Measurements from ENCODE around the gene ZNF524.
"Not testable (repeated sequence)": the region's sequence is repeated elsewhere in the genome, so short reads cannot be mapped to it uniquely, and the experiment has no call there.

ZNF524 gene, protein sequence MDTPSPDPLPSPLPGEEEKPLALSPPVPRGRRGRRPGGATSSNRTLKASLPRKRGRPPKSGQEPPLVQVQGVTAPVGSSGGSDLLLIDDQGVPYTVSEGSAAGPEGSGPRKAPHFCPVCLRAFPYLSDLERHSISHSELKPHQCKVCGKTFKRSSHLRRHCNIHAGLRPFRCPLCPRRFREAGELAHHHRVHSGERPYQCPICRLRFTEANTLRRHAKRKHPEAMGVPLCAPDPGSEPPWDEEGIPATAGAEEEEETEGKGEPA

DNA sequence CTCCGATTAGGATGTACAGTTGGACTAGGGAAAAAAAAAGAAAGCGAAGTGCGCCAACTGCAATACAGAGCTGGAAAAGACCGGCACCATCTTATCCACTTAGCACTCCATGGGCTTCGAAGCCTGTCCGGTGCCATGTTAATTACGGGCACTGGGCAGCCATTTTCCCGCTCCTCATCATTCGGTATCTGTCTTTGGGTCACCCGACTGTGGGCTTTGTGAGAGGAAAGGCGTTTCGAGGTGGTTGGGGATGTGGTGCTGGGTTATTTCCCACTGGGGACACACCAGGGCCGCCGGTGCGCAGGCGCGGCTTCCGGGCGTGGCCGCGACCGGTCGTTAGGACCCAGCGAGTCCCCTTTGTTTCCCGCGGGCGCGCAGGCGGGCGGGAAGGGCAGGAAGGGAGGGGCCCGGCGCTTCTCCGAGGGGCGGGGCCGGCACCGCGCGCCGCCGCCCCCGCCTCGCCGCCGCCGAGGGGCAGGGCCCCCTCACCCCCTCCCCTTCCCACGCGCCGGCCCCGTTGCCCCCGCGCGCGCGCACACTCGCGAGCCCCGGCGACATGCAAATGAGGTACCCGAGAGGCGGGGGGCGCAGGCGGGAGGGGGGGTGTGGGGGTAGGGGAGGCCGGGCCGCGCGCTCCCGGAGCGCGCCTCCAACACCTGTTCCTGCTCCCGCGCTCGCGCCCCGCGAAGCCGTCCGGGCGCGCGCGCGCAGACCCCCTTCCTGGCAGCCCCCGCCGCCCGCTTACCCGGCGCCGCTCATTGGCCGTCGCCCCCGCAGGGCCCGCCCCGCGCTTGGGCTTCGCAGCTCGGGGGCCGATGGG, at the start of gene ZNF524:
ZNF524 (plus strand) TSS at position 447 of the 820 bp plus-strand sequence. CDS start 1,825 bp downstream, outside the sequence.
- DNase-seq = peak; percentile 82

DNA sequence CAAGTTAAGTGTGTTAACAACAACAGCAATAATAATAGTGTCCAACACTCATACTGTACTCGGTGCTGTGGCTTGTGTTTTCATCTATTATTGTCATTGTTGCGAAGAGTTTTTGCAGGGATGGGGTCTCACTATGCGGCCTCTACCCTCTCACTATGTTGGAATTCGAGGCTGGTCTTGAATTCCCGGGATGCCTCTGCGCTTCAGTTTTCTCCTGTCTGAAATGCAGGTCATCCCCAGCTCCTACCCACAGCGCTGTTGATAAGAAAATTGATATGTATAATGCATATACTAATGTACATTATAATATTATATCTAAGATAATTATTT, 49.8 kb upstream of the ZNF524 start:
- no peak for DNase-seq

DNA sequence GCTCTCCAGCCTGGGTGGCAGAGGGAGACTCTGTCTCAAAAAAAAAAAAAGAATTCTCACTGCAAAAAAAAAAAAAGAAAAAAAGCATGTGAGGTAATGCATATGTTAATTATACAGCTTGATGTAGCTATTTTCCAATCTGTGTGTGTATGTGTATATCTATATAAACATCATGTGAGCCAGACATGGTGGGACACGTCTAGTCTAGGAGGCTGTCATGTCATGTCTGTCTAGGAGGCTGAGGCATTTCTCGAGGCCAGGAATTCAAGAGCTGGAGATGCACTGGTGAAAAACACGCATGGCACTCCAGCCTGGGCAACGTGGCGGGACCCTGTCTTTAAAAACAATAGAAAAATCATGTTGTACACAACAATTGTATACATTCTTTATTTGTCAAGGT, 47.9 kb upstream of the ZNF524 start:
- DNase-seq = no peak

DNA sequence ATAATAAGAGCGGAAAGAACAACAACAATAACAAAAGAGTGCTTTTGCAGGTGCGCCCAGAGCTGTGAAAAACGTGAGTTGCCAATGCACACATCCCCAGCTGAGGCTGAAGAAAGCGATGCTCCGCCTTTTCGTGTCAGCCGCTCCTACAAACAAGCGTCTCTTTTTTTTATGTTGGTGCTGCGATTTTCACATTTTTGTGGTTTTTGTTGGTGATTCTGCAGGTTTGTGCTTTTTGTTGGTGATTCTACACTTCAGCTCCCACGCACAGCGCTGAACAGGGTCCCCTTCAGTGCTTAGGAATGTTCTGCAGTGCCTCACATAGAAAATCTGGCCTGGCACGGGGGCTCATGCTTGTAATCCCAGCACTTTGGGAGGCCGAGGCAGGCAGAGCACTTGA, 47.5 kb upstream of the ZNF524 start:
- DNase-seq = peak; percentile 62

DNA sequence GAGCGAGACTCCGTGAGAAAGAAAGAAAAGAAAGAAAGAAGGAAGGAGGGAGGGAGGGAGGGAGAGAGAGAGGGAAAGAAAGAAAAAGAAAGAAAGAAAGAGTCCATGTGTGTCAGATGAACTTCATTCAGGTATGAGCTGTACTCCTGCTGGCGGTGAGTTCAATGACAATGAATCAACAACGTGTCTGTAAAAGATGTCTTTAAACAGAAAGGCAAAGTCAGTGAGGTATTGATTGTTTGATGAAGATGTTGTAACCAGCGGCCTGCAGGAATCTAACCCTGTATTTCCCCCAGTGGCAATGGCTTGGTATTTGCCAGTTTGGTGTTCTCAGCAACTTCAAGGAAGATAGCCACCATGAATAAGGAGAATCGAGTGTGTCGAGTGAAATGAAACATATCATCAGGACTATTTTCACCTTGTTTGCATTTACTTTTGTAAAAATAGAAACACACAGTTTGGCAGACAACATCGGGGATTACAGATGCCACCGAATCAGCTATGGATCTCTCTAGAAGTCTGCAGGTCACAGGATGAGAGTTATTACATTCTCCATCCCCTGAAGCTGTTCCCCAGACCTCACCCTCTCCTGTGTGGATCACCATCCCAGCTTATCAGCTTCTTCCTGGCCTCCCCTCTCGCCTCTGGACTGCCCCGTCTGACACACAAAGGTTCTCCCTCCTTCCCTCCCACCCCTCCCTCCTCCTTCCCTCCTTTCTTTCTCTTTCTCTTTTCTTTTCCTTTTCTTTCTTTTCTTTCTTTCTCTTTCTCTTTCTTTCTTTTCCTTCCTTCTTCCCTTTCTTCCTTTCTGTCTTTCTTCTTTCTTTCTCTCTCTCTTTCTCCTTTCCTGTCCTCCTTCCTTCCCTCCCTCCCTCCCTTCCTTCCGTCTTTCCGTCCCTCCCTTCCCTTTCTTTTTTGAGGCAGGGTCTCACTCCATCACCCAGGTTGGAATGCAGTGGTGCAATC, 46.6 kb upstream of the ZNF524 start:
- DNase-seq = no peak

DNA sequence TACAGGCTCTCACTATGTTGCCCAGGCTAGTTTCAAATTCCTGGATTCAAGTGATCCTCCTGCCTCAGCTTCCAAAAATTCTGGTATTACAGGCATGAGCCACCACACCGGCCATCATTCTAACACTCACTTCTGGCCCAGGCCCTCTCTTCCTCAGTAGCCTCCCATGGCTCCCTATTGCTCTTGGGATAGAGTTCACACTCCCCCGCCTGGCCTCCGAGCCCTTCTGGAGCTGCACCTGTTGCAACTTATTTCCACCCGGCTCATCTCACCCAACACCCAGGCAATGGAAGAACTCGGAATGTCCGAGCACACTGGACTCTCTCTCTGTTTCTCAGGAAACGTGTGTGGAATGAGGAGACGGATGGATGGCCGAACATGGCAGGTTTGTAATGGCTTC, 45.8 kb upstream of the ZNF524 start:
- DNase-seq = no peak

DNA sequence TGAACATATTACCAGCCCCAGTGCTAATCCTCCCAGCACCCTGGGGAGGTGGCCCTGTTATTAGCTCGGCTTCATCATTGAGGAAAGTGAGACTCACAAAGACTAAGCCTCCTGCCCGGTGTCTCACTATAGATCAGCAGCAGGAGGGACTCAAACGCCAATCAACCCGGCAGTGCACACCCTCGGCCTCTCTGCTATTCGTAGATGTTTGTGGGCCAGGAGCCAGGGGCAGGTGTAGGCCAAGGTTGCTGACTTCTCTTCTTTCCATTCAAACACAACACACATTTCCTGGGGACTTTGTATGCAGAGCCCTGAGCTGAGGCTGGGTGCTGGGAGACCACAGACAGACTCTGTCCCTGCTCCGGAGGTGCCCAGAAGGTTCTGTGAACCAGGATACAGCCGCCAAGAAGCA, 45.3 kb upstream of the ZNF524 start:
- DNase-seq = no peak

DNA sequence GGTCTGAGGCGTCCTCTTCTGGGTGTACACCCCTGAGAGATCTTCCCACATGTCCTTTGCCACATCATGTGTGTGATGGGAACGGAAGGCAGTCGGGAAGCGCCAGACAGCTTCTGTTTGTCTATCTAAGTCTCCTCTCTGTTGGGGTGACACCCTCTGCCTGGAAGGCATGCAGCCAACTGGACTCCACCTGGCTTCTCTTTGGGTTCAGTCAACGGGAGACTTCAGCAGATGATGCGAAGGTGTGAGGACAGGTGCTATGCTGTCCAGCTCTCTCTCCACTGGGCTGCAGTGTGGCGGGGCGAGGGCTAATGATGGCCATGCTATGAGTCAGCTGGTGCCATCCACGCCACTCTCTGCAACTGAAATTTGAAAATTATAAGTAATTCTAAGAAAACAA, 40.4 kb upstream of the ZNF524 start:
- no peak for DNase-seq

DNA sequence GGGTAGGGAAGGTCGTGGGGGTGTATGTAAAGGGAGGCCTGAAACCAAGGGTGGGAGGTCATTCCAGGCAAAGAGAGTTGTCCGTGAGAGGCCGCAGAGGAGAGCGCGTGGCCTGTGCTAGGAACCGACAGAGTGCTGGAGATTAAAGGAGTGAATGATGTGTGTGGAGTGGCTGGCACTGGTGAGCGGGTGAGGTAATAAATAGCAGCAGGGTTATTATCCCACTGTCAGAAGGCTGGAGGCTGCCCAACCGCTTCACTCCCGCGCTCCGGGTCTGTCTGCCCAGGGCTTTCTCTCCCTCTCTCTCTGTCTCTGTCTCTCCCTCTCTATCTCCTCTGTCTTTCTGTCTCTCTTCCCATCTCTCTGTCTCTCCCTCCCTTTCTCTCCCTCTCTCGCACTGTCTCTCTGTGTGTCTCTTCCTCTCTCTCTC, 36.8 kb upstream of the ZNF524 start:
- no peak for DNase-seq

DNA sequence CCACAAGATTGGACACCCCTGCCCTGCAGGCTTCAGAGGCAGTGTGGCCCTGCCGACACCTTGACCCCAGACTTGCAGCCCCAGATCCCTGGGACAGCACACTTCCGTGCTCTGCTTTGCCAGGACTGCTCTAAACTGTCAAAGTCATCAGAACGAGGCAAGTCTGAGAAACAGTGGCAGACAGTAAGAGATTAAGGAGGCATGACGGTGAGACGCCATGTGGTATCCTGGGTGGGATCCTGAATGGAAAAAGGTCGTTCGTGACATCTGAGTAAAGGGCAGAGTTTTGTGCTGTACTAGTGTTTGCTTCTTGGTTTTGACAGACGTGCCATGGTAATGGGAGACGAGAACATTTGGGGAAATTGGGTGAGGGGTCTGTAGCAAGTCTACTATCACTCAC, 33.3 kb upstream of the ZNF524 start:
- DNase-seq = no peak

DNA sequence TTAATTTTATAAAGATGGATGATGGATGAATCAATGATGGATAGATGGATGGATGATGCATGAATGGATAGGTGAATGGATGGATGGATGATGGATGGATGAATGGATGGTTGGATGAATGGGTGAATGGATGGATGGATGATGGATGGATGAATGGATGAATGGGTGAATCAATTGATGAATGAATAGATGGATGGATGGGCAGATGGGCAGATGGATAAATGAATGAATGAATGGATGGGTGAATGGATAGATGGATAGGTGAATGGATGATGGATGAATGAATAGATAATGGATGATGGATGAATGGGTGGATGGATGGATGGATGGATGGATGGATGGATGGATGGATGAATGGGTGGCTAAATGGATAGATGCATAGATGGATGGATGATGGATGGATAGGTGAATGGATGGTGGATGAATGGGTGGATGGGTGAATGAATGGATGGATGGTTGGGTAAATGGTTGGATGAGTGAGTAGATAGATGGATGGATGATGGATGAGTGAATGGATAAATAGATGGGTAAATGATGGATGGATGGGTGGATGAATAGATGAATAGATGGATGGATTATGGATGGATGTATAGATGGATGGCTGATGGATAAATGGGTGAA, 32.3 kb upstream of the ZNF524 start:
- no peak for DNase-seq

DNA sequence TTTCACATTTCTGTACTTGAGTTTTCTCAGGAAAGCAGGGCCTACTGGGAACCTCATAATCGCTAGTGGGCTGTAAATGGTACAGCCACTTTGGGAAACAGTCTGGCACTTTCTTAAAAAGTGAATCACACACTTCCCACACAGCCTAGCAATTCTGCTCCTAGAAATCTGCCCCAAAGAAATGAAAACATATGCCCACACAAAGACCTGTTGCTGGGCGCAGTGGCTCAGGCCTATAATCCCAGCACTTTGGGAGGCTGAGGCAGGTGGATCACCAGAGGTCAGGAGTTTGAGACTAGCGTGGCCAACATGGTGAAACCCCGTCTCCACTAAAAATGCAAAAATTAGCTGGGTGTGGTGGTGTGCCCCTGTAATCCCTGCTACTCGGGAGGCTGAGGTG, 30.6 kb upstream of the ZNF524 start:
- DNase-seq = not testable (repeated sequence)

DNA sequence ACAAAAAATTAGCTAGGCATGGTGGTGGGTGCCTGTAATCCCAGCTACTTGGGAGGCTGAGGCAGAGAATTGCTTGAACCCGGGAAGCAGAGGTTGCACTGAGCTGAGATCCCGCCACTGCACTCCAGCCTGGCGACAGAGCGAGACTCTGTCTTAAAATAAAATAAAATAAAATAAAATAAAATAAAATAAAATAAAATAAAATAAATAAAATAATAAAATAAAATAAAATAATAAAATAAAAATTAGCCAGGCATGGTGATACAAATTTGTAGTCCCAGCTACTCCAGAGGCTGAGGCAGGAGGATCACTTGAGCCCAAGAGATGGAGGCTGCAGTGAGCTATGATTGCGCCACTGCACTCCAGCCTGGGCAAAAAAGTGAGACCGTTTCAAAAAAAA, 26.2 kb upstream of the ZNF524 start:
- DNase-seq = not testable (repeated sequence)

DNA sequence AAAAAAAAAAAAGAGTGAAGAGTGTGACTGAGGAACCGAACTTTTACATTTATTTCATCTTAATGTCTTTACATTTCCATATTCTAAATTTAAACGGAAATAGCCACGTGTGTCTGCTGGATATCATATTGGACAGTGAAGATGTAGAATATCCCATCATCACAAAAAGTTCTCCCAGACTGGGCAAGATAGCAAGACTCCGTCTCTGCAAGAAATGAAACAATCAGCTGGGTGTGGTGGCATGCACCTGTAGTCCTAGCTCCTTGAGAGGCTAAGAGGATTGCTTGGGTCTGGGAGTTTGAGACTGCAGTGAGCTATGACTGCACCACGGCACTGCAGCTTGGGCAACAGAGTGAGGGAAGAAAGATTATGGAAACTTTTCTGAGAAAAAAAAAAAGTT, 23.3 kb upstream of the ZNF524 start:
- no peak for DNase-seq

DNA sequence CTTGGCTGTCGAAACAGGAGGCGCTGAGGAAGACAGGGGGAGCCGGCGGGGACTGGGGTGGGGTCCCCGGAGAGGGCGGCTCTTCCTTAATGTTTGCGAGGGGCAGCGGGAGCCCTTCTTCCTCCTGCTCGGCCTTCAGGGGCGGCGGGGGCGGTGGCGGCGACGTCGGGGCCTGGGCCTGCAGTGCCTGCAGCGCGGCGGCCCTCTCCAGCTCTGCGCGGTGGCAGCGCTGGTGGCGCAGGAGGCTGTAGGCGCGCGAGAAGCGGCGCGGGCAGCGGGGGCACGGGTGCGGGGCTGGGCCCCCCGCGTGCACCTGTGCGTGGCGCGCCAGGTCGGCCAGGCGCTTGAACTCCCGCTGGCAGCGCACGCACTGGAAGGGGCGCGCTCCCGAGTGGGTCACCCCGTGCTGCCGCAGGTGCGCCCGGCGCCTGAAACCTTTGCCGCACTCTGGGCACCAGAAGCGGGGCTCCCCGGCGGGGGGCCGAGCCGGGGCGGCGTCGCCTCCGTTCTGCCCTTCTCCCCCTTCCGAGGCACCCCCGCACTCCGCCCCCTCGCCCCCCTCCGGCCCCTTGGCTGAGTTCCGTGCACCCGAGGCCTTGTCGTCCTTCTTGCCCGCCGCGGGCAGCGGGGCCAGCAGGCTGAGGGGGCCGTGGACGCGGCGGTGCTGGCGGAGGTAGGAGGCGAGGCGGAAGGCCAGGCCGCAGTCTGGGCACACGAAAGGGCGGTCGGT, 21.9 kb upstream of the ZNF524 start:
- no peak for DNase-seq

DNA sequence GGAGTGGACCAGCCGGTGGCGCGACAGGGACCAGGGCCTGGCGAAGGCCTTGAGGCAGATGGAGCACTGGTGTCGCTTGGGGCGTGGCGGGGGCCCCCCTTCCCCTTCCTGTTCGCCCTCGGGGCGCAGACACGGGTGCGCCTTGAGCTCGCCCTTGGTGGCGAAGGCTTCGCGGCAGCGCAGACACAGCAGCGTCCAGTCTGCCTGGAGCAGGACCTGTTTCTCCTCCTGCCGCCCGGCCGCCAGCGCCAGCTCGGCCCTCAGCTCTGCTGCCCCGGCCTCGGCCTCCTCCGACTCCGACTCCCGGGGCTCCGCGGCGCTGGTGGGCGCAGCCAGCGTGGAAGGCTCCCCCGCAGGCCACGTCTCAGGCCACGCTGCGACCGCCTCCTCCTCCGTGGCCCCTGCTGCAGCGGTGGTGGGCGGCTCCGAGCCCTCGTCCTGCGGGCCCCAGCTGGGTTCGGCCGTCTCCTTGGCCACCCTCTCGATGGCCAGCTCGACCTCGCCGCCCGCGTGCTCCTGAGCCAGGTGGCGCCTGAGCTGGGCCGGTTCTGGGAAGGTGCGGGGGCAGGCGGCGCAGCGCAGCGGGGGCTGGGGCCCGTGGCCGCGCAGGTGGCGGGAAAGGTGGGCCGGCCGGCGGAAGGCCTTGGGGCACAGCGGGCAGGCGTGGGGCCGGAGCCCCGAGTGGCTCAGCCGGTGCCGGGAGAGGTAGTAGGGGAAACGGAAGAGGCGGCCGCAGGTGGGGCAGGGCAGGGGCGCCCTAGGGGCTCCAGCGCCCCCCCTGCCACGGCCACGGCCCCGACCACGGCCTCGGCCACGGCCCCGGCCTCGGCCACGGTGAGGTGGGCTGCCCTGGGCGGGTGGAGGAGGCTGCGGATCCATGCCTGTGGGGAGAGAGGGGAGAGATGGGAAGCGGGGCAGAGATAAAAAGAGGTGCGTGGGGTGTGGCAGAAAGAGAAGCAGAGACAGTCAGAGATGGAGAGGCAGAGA, 21.0 kb upstream of the ZNF524 start:
- DNase-seq = no peak

DNA sequence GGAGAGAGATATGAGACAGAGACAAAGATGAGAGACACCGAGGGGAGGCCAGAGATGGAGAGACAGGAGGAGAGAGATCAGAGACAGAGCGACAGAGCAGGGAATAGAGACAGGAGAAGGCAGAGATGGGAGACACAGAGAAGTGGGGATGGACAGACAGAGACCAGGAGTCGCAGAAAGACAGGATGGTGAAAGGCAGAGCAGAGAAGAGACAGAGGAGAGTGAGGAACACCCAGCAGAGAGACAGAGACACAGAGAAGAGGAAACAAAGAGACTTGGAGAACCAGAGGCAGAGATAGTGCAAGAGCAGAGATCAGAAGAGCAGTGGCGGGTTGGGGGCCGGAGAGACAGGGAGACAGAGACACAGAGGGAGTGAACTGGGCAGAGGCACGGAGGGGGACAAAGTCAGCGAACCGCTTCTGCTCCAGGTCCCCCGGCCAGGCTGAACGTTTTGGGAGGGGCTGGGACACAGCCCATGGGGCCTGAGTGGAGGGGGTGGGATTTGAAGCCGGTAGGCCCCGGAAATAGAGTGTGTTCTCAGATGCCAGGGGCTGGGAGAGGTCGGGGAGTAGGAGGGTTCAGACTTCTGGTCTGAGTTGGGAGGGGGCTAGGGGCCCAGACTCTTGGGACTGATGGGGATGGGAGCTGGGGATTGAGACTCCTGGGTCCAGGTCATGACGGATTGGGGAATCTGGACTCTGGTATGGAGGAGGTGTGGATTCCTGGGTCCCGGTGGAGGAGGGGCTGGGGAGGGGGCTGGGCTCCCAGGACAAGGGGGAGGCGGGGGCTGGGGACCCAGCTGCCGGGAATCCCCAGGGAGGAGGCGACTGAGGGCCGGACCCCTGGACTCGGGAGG, 20.1 kb upstream of the ZNF524 start:
- no peak for DNase-seq

DNA sequence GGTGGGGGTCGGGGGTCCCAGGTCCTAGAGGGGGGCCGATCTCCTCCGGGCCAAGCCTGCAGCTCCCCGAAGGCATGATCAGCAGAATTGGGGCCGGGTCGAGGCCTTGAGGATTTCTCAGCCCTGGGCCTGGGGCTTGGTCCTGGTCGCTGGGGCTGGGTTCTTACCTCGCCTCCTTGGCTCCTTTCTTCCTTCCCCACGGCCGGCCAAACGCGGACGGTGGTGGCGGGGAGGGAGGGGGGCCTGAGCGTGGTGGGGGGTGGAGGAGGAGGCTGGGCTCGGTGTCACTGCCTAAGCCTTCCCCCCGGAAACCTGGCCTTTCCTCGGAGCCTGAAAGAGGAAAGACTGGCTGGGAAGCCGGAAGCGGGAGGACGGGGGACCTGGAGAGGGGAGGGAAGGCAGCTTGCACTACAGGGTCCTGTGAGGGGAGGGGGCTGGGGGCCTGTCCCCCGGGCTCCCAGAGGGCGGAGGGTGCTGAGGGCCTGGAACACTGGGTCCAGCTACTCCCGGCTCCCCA, 19.4 kb upstream of the ZNF524 start, which contains the start of gene ZNF579:
ZNF579 (minus strand) TSS at position 221 of the 517 bp plus-strand sequence. CDS start 1,209 bp downstream, outside the sequence.
- DNase-seq = peak; percentile 69

DNA sequence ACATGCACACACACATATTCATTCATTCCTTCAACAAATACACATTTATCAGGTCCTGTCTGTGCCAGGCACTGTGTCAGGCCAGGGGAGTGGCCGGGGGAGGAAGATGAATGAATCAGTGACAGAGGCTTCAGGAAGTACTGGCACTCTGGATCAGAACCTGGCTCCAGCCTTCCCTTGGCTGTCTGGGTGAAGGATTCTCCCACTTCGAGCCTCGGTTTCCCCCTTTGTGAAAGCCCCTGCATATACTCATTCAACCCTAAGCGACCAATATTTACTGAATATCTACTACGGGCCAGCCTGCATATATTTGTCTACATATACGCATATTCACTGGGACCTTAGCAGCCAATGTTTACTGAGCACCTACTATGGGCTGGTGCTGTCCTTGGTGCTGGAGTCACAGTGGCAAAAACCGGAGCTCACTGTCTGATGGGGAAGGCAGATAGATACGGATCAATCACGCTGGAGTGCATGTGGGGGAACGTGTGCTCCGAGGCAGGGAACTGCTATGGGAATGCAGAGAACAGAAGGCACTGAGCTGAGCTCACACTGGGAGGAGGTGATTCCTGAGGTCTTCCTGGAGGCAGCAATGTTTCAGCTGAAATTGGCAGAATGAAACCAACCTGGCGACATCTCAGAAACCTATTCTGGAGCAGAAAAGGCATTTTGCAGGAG, 18.8 kb upstream of the ZNF524 start:
- no peak for DNase-seq
